ENCODE results near the gene TMEM183A. TPM values are rescaled to one million over a fixed set of nuclear protein-coding genes. Genes with fewer than 3 reads are reported as not detected.
"Not testable (repeated sequence)": the region's sequence is repeated elsewhere in the genome, so short reads cannot be mapped to it uniquely, and the experiment has no call there.

TMEM183A gene
- total RNA-seq, 1 donor: 139 TPM

GRCh38 chr1:203017692-203018091, 10.5 kb downstream of the TMEM183A start:
- H3K4me3 ChIP-seq (ENCODE audit: low read depth, low read length): no peak overlapping the region
- DNase-seq (ENCODE audit: low read depth): no peak
- TF ChIP-seq CTCF (IDR thresholded peaks at IDR 0.05; ENCODE audit: insufficient read depth, low read depth, low read length): no peak

DNA sequence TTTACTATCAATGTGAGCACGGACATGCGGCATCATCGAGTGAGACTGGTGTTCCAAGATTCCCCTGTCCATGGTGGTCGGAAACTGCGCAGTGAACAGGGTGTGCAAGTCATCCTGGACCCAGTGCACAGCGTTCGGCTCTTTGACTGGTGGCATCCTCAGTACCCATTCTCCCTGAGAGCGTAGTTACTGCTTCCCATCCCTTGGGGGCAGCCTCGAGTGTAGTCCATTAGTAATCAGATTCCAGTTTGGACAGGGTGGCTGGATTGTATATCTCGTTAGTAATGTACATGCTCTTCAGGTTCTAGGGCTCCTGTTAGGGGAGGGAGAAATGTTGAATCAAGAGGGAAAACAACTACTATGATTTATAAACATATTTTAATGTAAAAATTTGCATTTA, 15.7 kb downstream of the TMEM183A start:
- DNase-seq (ENCODE audit: low read depth); H3K4me3 ChIP-seq (ENCODE audit: low read depth, low read length): not testable (repeated sequence)

DNA sequence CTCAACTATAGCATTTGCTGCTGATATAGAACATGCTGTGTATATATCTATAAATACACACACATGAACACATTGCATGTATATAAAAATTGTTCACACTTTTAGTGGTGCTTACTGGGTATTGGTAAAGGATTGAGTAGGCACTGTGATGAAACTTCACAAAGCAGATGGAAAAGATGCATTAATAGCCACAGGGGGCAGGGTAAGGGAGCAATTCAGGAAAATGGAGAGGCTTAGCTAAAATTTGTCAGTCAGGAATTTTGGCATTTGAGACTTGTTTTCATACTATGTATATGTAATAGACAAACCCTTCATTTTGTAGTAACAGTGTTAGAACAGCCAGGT, 18.5 kb downstream of the TMEM183A start:
- H3K4me3 ChIP-seq (ENCODE audit: low read depth, low read length): no peak overlapping the region
- TF ChIP-seq CTCF (IDR thresholded peaks at IDR 0.05; ENCODE audit: insufficient read depth, low read depth, low read length): no peak
- DNase-seq (ENCODE audit: low read depth): no peak

DNA sequence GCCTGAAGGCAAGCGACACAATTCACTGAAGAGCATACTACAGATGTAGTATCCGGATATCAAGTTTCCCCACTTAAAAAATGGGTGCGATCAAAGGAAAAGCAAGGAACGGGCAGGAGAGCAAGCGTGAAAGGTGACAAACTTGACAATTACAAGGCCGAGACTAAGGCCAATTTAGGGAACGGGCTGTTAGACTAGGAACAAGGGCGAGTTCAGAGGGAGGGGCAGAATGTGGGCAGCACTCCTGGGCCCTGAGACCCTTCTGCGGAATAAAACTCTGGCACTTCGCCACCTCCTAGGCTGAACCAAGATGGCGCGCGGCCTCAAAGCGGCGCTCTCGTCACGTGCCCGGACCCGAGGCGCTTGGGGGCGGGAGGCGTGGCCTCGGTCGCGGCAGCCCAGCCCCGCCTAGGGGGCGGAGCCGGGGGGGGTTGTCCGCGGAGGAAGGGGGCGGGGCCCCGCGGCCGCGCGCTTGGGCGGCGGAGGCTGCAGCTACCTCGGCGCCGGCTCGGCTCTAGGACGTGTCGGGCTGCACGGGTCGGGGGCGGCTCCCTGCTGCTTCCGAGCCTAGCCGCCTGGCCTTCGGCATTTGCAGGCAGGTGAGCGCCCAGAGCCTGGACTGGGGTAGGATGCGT, 19.0 kb downstream of the TMEM183A start, which contains the start of gene PPFIA4:
Gene PPFIA4 (plus strand): TSS at position 461 of the 635 bp plus-strand sequence. CDS start 12,518 bp downstream, outside the sequence.
- peak; percentile 80 for DNase-seq (ENCODE audit: low read depth)
- TF ChIP-seq CTCF (IDR thresholded peaks at IDR 0.05; ENCODE audit: insufficient read depth, low read depth, low read length): no peak
- peak within 1 kb of the TSS; percentile 67 for H3K4me3 ChIP-seq (ENCODE audit: low read depth, low read length)

- peak overlapping the region; percentile 67 for H3K4me3 ChIP-seq (ENCODE audit: low read depth, low read length)
- no peak for DNase-seq (ENCODE audit: low read depth)
- TF ChIP-seq CTCF (IDR thresholded peaks at IDR 0.05; ENCODE audit: insufficient read depth, low read depth, low read length): no peak
Measured at GRCh38 chr1:203026666-203027663, 19.8 kb downstream of the TMEM183A start.

GRCh38 chr1:203028067-203028783, 21.1 kb downstream of the TMEM183A start:
- no peak overlapping the region for H3K4me3 ChIP-seq (ENCODE audit: low read depth, low read length)
- no peak for TF ChIP-seq CTCF (IDR thresholded peaks at IDR 0.05; ENCODE audit: insufficient read depth, low read depth, low read length)
- no peak for DNase-seq (ENCODE audit: low read depth)

Measured in fibroblast of villous mesenchyme (primary cell).